Sigmoid colon (tissue), 7 donors: ENCODE data around the gene RBPJ. TPM values are rescaled to one million over a fixed set of nuclear protein-coding genes. Genes with fewer than 3 reads are reported as not detected.

Source experiments
- DNase-seq: peaks from one replicate; pipeline ENCODE4 v3.0.0-alpha.2; 2019
- H3K27ac ChIP-seq, 4 donors: fragments of 200-600 bp; sonication (generic); one replicate each; pipeline ENCODE4 v1.5.1; 2016 to 2019; ENCODE audit warnings: mild to moderate bottlenecking in 1 of 4
- H3K27me3 ChIP-seq, 3 donors: fragments of 200-600 bp; sonication (generic); one replicate each; pipeline ENCODE4 v1.5.1; 2019; ENCODE audit warnings: mild to moderate bottlenecking in 1 of 3
- H3K36me3 ChIP-seq, 4 donors: fragments of 200-600 bp; sonication (generic); one replicate each; pipeline ENCODE4 v1.5.1; 2016 to 2019
- H3K4me1 ChIP-seq, 4 donors: fragments of 200-600 bp; sonication (generic); one replicate each; pipeline ENCODE4 v1.5.1; 2017 to 2019
- H3K4me3 ChIP-seq, 4 donors: fragments of 200-600 bp; sonication (generic); one replicate each; pipeline ENCODE4 v1.5.1; 2017 to 2019; ENCODE audit warnings: mild to moderate bottlenecking in 2 of 4, moderate library complexity in 1 of 4
- H3K9me3 ChIP-seq, 4 donors: fragments of 200-600 bp in 3 of 4; sonication (generic) in 3 of 4; one replicate each; pipeline versions ENCODE4 v1.5.1 to v1.6.1; 2013 to 2019
- EP300 ChIP-seq, 4 donors: sonication (generic); formaldehyde crosslinking; IDR thresholded peaks; one replicate each; pipeline ENCODE4 v1.6.1; 2017; ENCODE audit warnings: antibody characterized with exemption in 4 of 4
- POLR2A ChIP-seq, 2 donors: fragments of 450-650 bp; IDR thresholded peaks; one replicate each; pipeline ENCODE4 v1.6.1; 2016; ENCODE audit warnings: antibody characterized with exemption in 2 of 2, mild to moderate bottlenecking in 2 of 2, moderate library complexity in 2 of 2
- POLR2AphosphoS5 ChIP-seq, 4 donors: sonication (generic); formaldehyde crosslinking; IDR thresholded peaks; one replicate each; pipeline ENCODE4 v1.6.1; 2017; ENCODE audit warnings: antibody characterized with exemption in 4 of 4
- WGBS, 2 donors: extraction: QIAGEN DNeasy Blood & Tissue Kit; methylation state at CpG; one replicate each; pipeline ENCODE4 v1.1.7; 2013; 5-methylcytosine and 5-hydroxymethylcytosine counted together
- intact Hi-C: fragments of 100-400 bp; cut with DNase I; formaldehyde crosslinking; loops from one replicate; pipeline ENCODE4 v1.15.1; 2023
- polyA plus RNA-seq, 3 donors: library from polyadenylated mRNA; stranded (reverse); fragments of 200-250 nt; gene quantifications; one replicate each; pipeline ENCODE4 v1.2.3, GENCODE V29; 2013
- total RNA-seq, 4 donors: library from RNA; depleted of rRNA; stranded (reverse); fragments of >200 nt; gene quantifications; one replicate each; pipeline ENCODE4 v1.1.0, GENCODE V29; 2016
- TF ChIP-seq, protein P1 (sequence below), 4 experiments: fragments of 450-650 bp in 3 of 4; fragments of 200-600 bp in 1 of 4; IDR thresholded peaks; one replicate each; pipeline ENCODE4 v1.5.1; 2016 to 2019; ENCODE audit warnings: antibody characterized with exemption in 4 of 4, mild to moderate bottlenecking in 3 of 4, moderate library complexity in 2 of 4
- donor health status: healthy with polysubstance abuse.
- donor health status: Bipolar disorder and iron deficiency.
- donor health status: healthy.

Gene RBPJ
- total and polyA plus RNA-seq, 7 donors: 15.0 to 114 (median 78.4) TPM

DNA sequence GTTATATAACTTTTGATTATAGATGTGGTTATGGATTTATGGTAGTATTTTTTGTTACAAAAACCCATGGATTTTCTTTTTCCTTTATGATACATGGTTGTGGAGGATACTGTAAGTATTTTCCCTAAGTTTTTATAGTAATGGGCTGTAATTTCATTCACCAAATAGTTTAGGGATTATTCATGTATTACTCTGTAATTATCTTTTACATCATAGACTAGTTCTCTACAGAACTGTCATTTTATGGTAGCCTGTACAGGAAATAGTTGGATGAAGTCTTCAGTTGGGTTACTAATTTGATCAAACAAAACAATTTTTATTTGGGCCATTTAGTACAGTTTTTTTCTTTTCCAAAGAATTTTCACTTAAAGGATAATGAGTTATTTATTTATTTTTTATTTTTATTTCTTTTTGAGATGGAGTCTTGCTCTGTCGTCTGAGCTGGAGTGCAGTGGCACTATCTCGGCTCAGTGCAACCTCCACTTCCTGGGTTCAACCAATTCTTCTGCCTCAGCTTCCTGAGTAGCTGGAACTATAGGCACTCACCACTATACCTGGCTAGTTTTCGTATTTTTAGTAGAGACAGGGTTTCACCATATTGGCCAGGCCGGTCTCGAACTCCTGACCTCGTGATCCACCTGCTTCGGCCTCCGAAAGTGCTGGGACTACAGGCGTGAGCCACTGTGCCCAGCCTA, 42.1 kb downstream of the RBPJ start:
- peaks cover 0 to 42% (median 29%) of the 10 kb centered on the region in 4 donors for H3K4me1 ChIP-seq
- peaks cover 0 to 11% (median 0%) of the 10 kb centered on the region in 4 donors for H3K36me3 ChIP-seq
- H3K9me3 ChIP-seq: no peaks in the 10 kb centered on the region
- TF ChIP-seq POLR2A (IDR thresholded peaks at IDR 0.05): no peak
- no peak for TF ChIP-seq POLR2AphosphoS5 (IDR thresholded peaks at IDR 0.05)
- TF ChIP-seq EP300 (IDR thresholded peaks at IDR 0.05): no peak
- TF ChIP-seq, protein P1, sequence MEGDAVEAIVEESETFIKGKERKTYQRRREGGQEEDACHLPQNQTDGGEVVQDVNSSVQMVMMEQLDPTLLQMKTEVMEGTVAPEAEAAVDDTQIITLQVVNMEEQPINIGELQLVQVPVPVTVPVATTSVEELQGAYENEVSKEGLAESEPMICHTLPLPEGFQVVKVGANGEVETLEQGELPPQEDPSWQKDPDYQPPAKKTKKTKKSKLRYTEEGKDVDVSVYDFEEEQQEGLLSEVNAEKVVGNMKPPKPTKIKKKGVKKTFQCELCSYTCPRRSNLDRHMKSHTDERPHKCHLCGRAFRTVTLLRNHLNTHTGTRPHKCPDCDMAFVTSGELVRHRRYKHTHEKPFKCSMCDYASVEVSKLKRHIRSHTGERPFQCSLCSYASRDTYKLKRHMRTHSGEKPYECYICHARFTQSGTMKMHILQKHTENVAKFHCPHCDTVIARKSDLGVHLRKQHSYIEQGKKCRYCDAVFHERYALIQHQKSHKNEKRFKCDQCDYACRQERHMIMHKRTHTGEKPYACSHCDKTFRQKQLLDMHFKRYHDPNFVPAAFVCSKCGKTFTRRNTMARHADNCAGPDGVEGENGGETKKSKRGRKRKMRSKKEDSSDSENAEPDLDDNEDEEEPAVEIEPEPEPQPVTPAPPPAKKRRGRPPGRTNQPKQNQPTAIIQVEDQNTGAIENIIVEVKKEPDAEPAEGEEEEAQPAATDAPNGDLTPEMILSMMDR (IDR thresholded peaks at IDR 0.05): no peak
- WGBS, 2 donors: 91 to 93% methylated on average over 9 of the region's 9 CpGs
- H3K4me3 ChIP-seq: no peak overlapping the region
- intact Hi-C loops: no loop called here
- H3K27ac ChIP-seq: no peak overlapping the region
- no peak for DNase-seq
- H3K27me3 ChIP-seq: no peaks in the 10 kb centered on the region

DNA sequence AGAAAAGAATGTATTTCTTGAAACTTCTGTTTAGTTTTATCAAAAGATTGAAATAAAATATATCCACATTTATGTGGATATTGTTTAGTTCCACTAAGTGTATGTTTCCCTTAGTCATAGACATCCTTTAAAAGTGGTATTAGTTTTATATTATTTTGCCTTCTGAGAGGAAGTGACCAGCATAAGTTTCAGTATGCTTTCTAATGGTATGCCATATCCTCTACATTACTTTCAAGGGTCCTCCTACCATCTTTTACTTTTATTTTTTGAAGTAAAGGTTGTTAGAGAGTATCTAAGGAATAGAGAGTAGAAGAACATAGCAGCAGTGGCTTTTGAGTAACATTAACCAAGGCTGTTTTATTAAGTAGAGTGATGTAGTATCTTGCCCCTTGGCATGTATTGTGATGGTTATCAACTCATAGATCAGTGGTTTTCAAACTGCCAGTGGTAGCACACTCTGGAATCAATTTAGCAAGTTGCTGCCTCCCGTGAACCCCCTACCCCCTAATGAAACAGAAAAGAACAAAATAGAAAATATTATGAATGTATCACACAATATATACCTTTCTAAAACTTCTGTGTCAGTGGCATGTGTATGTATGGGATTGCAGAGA, 44.8 kb downstream of the RBPJ start:
- no peaks in the 10 kb centered on the region for H3K9me3 ChIP-seq
- intact Hi-C loops: no loop called here
- H3K36me3 ChIP-seq: peaks cover 0 to 11% (median 0%) of the 10 kb centered on the region in 4 donors
- H3K4me3 ChIP-seq: no peak overlapping the region
- H3K4me1 ChIP-seq: peaks cover 0 to 59% (median 43%) of the 10 kb centered on the region in 4 donors
- TF ChIP-seq, protein P1 (IDR thresholded peaks at IDR 0.05): no peak
- TF ChIP-seq POLR2AphosphoS5 (IDR thresholded peaks at IDR 0.05) (no peak), POLR2A (IDR thresholded peaks at IDR 0.05) (no peak), EP300 (IDR thresholded peaks at IDR 0.05) (no peak)
- no peak for DNase-seq
- no peak overlapping the region for H3K27ac ChIP-seq
- no peaks in the 10 kb centered on the region for H3K27me3 ChIP-seq
- 89 to 96% methylated on average over 1 of the region's 1 CpG for WGBS, 2 donors

DNA sequence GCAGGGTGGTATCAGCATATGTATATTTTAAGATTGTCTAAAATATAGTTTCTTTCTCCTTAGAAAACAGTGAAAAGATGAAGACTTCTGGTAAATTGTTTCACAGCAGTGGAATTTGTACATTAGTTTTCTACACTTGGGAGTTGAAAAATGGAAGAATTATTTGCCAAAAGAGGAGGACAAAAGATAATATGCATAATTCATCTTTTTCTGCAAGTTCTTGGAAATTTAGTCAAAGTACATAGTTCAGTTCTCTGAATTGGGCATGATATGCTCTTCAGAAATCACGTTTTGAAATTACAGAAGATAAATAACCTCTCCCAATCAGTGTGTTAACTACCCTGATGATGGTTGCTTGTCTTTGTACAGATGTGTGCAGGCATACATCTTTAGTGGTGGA, 47.0 kb downstream of the RBPJ start:
- 66% methylated on average over 1 of the region's 1 CpG for WGBS, 2 donors
- H3K27me3 ChIP-seq: no peaks in the 10 kb centered on the region
- TF ChIP-seq EP300 (IDR thresholded peaks at IDR 0.05): no peak
- no peak for TF ChIP-seq POLR2AphosphoS5 (IDR thresholded peaks at IDR 0.05)
- TF ChIP-seq POLR2A (IDR thresholded peaks at IDR 0.05): no peak
- TF ChIP-seq, protein P1 (IDR thresholded peaks at IDR 0.05): no peak
- peaks cover 0 to 55% (median 35%) of the 10 kb centered on the region in 4 donors for H3K4me1 ChIP-seq
- no peak overlapping the region for H3K27ac ChIP-seq
- intact Hi-C loops: no loop called here
- H3K4me3 ChIP-seq: no peak overlapping the region
- no peaks in the 10 kb centered on the region for H3K9me3 ChIP-seq
- peaks cover 0 to 11% (median 0%) of the 10 kb centered on the region in 4 donors for H3K36me3 ChIP-seq
- no peak for DNase-seq

DNA sequence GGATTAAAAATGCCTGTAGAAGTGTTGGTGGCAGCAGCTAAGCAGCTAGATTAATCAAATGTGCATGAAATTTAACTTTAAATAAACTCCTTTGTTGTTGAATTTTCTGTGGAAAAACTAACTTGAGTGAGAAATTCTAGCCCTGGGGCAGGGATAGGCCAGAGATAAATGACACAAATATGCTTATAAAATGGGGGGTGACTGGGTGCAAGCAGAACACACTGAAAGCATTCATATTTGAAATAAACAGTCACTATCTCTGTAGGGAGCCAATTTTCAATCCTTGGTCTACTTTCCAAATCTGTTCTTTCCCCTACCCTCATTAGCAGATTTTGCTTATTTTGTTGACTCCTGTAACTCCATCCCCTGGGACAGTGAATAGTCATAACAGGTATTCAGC, 47.9 kb downstream of the RBPJ start:
- TF ChIP-seq POLR2AphosphoS5 (IDR thresholded peaks at IDR 0.05): no peak
- TF ChIP-seq POLR2A (IDR thresholded peaks at IDR 0.05): no peak
- TF ChIP-seq EP300 (IDR thresholded peaks at IDR 0.05): no peak
- TF ChIP-seq, protein P1 (IDR thresholded peaks at IDR 0.05): no peak
- DNase-seq: no peak
- H3K4me3 ChIP-seq: no peak overlapping the region
- no peak overlapping the region for H3K27ac ChIP-seq
- H3K27me3 ChIP-seq: no peaks in the 10 kb centered on the region
- intact Hi-C loops: no loop called here
- H3K9me3 ChIP-seq: no peaks in the 10 kb centered on the region
- H3K36me3 ChIP-seq: peaks cover 0 to 11% (median 0%) of the 10 kb centered on the region in 4 donors
- peaks cover 0 to 61% (median 41%) of the 10 kb centered on the region in 4 donors for H3K4me1 ChIP-seq
